T47D (cell line): ENCODE measurements around the gene DUSP28.

Experiments
- DNase-seq, 2 experiments: peaks; one replicate each; pipeline versions ENCODE4 v3.0.0 to v3.0.0-alpha.2; 2011 to 2012; ENCODE audit warnings: low read depth in 1 of 2, low spot score in 1 of 2
- JUND ChIP-seq: IDR thresholded peaks from 2 replicates; pipeline ENCODE4 v1.6.1; 2012; ENCODE audit warnings: low read depth
- in situ Hi-C: cut with HindIII; loops from 2 replicates; pipeline ENCODE4 v1.10.0; 2016; ENCODE audit warnings: low sequenced_read_pairs, low pct_unique_long_range_greater_than_20kb

The DUSP28 gene

GRCh38 chr2:240590681-240591111 lies 30.5 kb downstream of the DUSP28 start:
- no peak for DNase-seq
- in situ Hi-C loops, result no loop called here
- no peak for TF ChIP-seq JUND

- in situ Hi-C loops, result no loop called here
- TF ChIP-seq JUND, result no peak
- DNase-seq, result no peak
These were observed 31.1 kb downstream of the DUSP28 start for GRCh38 chr2:240591226-240591625.

- no peak for DNase-seq
- in situ Hi-C loops, result no loop called here
- no peak for TF ChIP-seq JUND
These were observed 31.6 kb downstream of the DUSP28 start for GRCh38 chr2:240591784-240592183.

- no peak for TF ChIP-seq JUND
- DNase-seq, result no peak
- in situ Hi-C loops, result no loop called here
These were observed 33.0 kb downstream of the DUSP28 start for GRCh38 chr2:240593026-240593702.

GRCh38 chr2:240593703-240594451 lies 33.7 kb downstream of the DUSP28 start:
- TF ChIP-seq JUND, result no peak
- no peak for DNase-seq
- in situ Hi-C loops, result no loop called here

GRCh38 chr2:240594511-240595380 lies 34.6 kb downstream of the DUSP28 start:
- in situ Hi-C loops, result no loop called here
- TF ChIP-seq JUND, result no peak
- no peak for DNase-seq

GRCh38 chr2:240595381-240596079 lies 35.4 kb downstream of the DUSP28 start:
- peak in 1 of 2 experiments; percentile 24 for DNase-seq
- in situ Hi-C loops, result no loop called here
- TF ChIP-seq JUND, result no peak

GRCh38 chr2:240596080-240596460 lies 35.9 kb downstream of the DUSP28 start:
- DNase-seq, result no peak
- in situ Hi-C loops, result no loop called here
- no peak for TF ChIP-seq JUND

GRCh38 chr2:240596491-240596931 lies 36.4 kb downstream of the DUSP28 start:
- no peak for DNase-seq
- TF ChIP-seq JUND, result no peak
- in situ Hi-C loops, result no loop called here

- DNase-seq, result no peak
- in situ Hi-C loops, result no loop called here
- no peak for TF ChIP-seq JUND
These were observed 36.9 kb downstream of the DUSP28 start for GRCh38 chr2:240597054-240597418.

- in situ Hi-C loops, result no loop called here
- DNase-seq, result no peak
- TF ChIP-seq JUND, result no peak
These were observed 37.4 kb downstream of the DUSP28 start for GRCh38 chr2:240597419-240598181.
